D341Med (cell line): ENCODE measurements around the gene AMY2B.
A peak's percentile ranks its signal among the peaks of the same experiment; 100 is the strongest.
"Not testable (repeated sequence)": the region's sequence is repeated elsewhere in the genome, so short reads cannot be mapped to it uniquely, and the experiment has no call there.

ENCODE experiments used
- DNase-seq: peaks from one replicate; pipeline ENCODE4 v3.0.0; 2012; ENCODE audit warnings: low spot score

The AMY2B gene

DNA sequence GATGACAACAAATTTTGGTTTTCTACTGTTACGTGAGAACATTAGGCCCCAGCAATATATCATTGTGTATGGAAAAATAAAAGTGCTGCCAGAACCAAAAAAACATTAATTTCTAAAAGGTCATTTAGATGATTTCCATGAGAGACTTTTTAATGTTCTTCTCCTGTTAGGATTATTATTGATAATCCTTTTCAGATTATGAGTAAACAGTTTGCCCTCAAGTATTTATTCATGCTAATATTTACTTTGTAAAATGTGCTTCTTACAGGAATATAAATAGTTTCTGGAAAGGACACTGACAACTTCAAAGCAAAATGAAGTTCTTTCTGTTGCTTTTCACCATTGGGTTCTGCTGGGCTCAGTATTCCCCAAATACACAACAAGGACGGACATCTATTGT lies at the start of gene AMY2B:
AMY2B (plus strand) TSS at position 301 of the 400 bp plus-strand sequence; CDS start at position 315, 14 bp downstream.
- not testable (repeated sequence) for DNase-seq

DNA sequence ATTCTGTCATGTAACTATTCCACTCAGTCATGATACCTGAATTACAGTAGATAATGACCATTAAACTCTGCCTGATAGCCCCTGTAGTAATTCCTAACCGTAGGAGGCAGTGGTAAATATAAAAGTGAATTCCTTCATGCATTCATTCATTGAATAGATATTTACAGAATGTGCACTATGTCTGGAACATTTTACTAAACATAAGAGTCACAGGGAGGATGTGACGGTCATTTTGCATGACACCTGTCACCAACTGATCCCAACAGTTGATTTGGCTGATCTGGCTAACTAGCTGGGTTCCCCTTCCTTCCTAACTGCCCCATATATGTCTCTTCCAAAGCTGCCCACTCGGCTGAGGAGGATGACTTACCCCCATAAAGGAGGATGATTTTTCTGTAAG lies 48.0 kb upstream of the AMY2B start:
- no peak for DNase-seq

- peak; percentile 66 for DNase-seq
Observed at GRCh38 chr1:103525114-103525606, 46.2 kb upstream of the AMY2B start.

GRCh38 chr1:103525607-103526507 lies 45.5 kb upstream of the AMY2B start, which contains the start of gene RNPC3:
Gene RNPC3, plus strand, starts transcription at chr1:103525699. Its CDS starts 372 bp downstream, at chr1:103526071.
- peak; percentile 79 for DNase-seq

GRCh38 chr1:103527331-103527730 lies 44.1 kb upstream of the AMY2B start:
- no peak for DNase-seq

DNA sequence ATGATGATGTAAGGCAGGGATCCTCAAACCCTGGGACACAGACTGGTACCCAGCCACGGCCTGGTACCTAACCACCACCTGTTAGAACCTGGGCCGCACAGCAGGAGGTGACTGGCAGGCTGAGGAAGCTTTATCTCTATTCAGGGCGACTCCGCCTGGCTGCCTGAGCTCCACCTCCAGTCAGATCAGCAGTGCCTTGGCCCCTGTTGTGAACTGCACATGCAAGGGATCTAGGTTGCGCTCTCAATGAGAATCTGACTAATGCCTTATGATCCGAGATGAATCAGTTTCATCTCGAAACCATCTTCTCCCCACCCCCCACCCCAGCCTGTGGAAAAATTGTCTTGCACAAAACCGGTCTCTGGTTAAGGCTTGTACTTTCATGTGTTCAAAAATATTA lies 41.6 kb upstream of the AMY2B start:
- no peak for DNase-seq

- no peak for DNase-seq
Observed at GRCh38 chr1:103538226-103538625, 33.2 kb upstream of the AMY2B start.

DNA sequence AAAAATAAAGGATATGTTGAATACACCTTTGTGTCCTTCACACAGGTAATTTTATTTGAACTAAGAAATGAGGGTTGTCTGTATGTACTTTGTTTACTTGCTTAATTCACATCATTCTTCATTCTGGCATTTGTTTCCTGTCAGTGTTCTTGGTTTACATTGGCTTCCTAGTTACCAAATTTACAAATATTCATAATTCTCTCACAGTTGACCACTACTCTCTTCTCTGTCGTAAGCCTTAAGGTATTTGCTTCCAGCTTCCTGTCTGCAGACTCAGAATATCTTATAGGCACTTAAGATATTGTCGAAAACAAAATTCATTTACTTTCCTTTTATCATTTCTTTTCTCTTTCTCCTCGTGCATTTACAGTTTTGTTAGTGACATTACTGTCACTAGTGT lies 30.0 kb upstream of the AMY2B start:
- DNase-seq = no peak

DNA sequence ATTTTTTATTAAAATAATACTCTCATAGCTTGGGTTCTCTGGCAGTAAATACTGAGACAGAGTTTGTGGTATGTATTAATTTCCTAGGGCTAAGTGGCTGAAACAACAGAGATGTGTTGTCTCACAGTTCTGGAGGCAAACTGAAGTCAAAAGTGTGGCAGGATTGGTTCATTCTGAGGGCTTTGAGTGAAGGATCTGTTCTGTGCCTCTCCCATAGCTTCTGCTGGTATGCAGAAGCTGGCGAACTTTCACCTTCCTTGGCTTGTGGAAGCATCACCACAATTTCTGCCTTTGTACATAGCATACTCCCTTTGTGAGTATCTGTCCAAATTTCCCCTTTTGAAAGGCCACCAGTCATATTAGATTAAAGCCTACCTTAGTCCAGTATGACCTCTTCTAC lies 24.9 kb upstream of the AMY2B start:
- no peak for DNase-seq

- DNase-seq = no peak
Observed at GRCh38 chr1:103547840-103548239, 23.5 kb upstream of the AMY2B start.

DNA sequence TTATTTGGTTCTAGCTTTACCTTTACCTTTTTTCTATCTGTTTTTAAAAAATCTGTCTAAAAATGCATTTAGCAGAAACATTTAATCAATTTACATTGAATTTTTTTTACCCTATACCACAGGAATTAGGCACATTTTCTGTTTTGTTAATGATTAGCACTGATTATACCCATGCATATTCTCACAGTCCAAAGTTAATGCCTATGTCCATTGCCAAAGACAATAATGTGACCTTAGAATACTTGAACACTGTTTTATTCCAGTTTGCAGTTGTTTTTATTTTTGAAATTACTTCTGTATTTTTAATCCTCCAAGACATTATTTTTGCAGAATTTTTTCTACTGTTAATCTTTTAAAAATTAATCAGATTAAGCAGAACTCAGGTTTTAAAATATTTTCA lies 11.0 kb upstream of the AMY2B start:
- DNase-seq = no peak

- DNase-seq = not testable (repeated sequence)
Observed at GRCh38 chr1:103561124-103561523, 10.3 kb upstream of the AMY2B start.

GRCh38 chr1:103561643-103562395 lies 9.6 kb upstream of the AMY2B start:
- DNase-seq = no peak

- no peak for DNase-seq
Observed at GRCh38 chr1:103563056-103563455, 8.3 kb upstream of the AMY2B start.

DNA sequence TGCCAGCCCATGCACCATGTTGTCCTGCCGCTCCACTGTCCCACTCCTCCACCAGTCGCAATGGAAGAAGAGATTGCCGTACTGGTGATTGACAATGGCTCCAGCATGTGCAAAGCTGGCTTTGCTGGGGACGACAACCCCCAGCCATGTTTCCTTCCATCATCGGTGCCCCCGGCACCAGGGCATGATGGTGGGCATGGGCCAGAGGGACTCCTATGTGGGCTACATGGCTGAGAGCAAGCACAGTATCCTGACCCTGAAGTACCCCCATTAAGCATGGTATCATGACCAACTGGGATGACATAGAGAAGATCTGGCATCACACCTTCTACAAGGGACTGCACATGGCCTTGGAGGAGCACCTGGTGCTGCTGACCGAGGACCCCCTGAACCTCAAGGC lies 1.9 kb upstream of the AMY2B start:
- no peak for DNase-seq

- DNase-seq = no peak
Observed at GRCh38 chr1:103576065-103576464, 4.7 kb downstream of the AMY2B start.

DNA sequence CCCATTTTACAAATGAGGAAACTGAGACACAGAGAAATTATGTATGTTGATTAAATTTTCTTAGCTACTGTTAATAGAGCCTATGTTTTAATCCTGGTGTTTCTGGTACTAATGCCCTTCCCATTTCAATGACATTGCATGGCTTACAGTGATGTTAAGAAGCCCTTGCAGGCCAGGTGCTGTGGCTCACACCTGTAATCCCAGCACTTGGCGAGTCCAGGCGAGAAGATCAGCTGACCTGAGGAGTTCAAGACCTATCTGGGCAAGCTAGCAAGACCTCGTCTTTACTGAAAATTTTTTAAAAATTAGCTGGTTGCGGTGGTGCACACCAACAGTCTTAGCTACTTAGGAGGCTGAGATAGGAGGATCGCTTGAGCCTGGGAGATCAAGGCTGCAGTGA lies 5.4 kb downstream of the AMY2B start:
- DNase-seq = not testable (repeated sequence)

- no peak for DNase-seq
Observed at GRCh38 chr1:103582464-103582863, 11.1 kb downstream of the AMY2B start.

DNA sequence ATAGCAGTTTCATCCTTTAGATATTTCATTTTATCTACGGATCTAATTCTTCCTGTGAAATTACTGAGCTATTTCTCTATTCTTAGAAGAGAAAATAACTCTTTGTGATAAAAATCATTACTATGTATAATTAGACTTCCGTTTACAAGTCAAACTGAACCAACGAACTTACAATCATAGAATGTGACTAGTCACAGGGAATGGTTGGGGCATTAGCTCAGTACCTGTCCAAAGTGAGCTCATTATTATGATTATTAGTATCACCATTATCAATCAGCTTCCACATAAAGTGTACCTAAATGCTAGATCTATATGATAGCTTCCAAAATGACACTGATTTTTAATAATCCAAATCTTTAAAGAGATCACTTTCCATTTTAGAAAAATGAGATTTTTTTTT lies 12.5 kb downstream of the AMY2B start:
- no peak for DNase-seq

- DNase-seq = no peak
Observed at GRCh38 chr1:103584537-103584936, 13.1 kb downstream of the AMY2B start.

GRCh38 chr1:103602740-103603139 lies 31.4 kb downstream of the AMY2B start:
- DNase-seq = not testable (repeated sequence)

DNA sequence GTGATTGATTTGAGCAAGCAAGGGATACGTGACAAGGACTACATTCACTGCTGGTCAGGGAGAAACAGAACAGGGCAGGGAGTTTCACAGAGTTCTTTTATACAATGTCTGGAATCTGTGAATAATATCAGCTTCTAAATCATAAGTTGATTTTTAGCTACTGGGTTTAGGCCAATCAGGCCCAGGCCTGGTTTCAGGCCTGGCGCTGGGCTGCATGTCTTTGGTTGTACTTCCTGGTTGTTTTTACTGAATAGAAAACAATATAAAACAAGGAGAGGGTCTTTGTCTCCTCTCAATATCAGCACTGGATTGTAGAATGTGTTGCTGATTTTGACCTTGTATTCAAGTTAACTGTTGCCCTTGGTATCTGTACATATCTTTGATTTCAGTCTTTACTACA lies 45.0 kb downstream of the AMY2B start:
- DNase-seq = no peak

DNA sequence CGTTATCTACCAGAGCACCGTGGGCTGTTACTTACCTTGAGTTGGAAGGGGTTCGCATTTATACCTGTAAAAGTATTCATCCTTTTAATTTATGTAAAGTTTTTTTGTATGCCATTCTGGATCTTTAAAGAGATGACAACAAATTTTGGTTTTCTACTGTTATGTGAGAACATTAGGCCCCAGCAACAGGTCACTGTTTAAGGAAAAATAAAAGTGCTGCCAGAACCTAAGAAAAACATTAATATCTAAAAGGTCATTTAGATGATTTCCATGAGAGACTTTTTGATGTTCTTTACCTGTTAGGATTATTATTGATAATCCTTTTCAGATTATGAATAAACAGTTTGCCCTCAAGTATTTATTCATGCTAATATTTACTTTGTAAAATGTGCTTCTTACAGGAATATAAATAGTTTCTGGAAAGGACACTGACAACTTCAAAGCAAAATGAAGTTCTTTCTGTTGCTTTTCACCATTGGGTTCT lies 45.6 kb downstream of the AMY2B start, which contains the start of gene AMY2A:
AMY2A (plus strand) TSS at position 434 of the 484 bp plus-strand sequence; CDS start at position 448, 14 bp downstream.
- DNase-seq = not testable (repeated sequence)
